IPS DF 6.9 (cell line): Measurements from ENCODE around the gene LSP1.

Experiments used
- DNase-seq: peaks from one replicate; pipeline ENCODE4 v3.0.0-alpha.2; 2013; ENCODE audit warnings: low read depth, low spot score
- H3K27ac ChIP-seq: one replicate; pipeline ENCODE4 v1.5.1; 2013; ENCODE audit warnings: low read length, control low read depth
- H3K27me3 ChIP-seq: 2 replicates; pipeline ENCODE4 v1.6.1; 2013; ENCODE audit warnings: mild to moderate bottlenecking, low read length; ENCODE audit not compliant: control insufficient read depth, insufficient read depth
- H3K36me3 ChIP-seq: 2 replicates; pipeline ENCODE4 v1.6.1; 2013; ENCODE audit warnings: low read length; ENCODE audit not compliant: control insufficient read depth, insufficient read depth
- H3K4me1 ChIP-seq: 2 replicates; pipeline ENCODE4 v1.6.1; 2013; ENCODE audit warnings: low read length; ENCODE audit not compliant: control insufficient read depth, insufficient read depth
- H3K4me3 ChIP-seq: 2 replicates; pipeline ENCODE4 v1.5.1; 2013; ENCODE audit warnings: mild to moderate bottlenecking, low read length
- H3K9me3 ChIP-seq: 2 replicates; pipeline ENCODE4 v1.6.1; 2013; ENCODE audit warnings: low read length, inconsistent platforms; ENCODE audit not compliant: control insufficient read depth, insufficient read depth
- whole genome bisulfite sequencing: extraction: QIAGEN DNeasy Blood & Tissue Kit; methylation state at CpG from one replicate; pipeline ENCODE4 v1.1.7; 2013; ENCODE audit warnings: mixed read lengths, missing lambda C conversion rate; ENCODE audit not compliant: insufficient read length, insufficient coverage; 5-methylcytosine and 5-hydroxymethylcytosine counted together

LSP1 gene

DNA sequence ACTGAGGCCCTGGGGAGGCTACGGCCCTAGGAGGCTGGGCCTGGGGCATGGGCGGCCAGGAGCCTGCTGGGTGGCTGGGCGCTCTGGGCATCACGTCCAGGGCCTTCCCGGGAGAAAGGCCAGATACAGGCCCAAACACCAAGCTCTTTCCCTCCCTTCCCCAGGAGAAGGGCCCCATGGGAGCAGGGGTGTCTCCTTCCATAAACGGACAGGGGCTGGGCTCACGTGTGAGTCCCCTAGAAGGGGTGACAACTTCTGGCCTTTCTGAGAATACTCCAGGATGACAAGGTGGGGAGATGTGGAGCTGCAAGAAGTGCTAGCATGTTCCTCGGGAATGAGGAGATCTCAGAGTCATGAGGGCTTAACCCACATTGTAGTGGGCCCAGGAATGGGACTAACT lies 37.6 kb upstream of the LSP1 start:
- Histone ChIP-seq H3K4me3 (no peak overlapping the region), H3K4me1 (no peaks in the 10 kb centered on the region), H3K27me3 (no peaks in the 10 kb centered on the region), H3K9me3 (no peaks in the 10 kb centered on the region), H3K27ac (no peak overlapping the region), H3K36me3 (no peaks in the 10 kb centered on the region)
- WGBS, result no CpG with 5 or more reads among the region's 8 CpGs
- DNase-seq, result no peak

DNA sequence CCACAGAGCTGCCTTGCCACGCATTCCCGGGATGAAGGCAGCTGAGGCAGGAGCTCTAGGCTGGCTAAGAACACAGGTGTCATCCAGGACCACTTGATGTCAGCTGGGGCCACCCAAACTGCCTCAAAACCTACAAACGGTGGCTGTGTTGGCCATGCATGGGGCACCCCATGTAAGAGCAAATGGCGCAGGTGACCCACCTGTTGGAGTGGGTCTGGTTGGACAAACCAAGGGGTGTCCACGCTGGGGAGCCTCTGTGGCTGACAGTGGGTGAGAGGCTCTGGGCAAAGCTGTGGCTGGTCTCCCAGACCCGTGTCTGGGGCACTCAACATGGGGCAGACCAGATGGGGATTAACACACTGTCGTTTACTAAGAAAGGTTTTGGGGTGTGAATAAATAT lies 37.1 kb upstream of the LSP1 start:
- Histone ChIP-seq H3K4me3 (no peak overlapping the region), H3K4me1 (no peaks in the 10 kb centered on the region), H3K27ac (no peak overlapping the region), H3K9me3 (no peaks in the 10 kb centered on the region), H3K27me3 (no peaks in the 10 kb centered on the region), H3K36me3 (no peaks in the 10 kb centered on the region)
- no peak for DNase-seq
- WGBS, result no CpG with 5 or more reads among the region's 7 CpGs

GRCh38 chr11:1817000-1817399 lies 35.9 kb upstream of the LSP1 start:
- no peak overlapping the region for H3K4me3 ChIP-seq
- H3K9me3 ChIP-seq, result no peaks in the 10 kb centered on the region
- no peak for DNase-seq
- no CpG with 5 or more reads among the region's 5 CpGs for WGBS
- H3K4me1 ChIP-seq, result no peaks in the 10 kb centered on the region
- no peak overlapping the region for H3K27ac ChIP-seq
- no peaks in the 10 kb centered on the region for H3K36me3 ChIP-seq
- no peaks in the 10 kb centered on the region for H3K27me3 ChIP-seq

GRCh38 chr11:1817511-1817910 lies 35.4 kb upstream of the LSP1 start:
- no peak overlapping the region for H3K4me3 ChIP-seq
- no peaks in the 10 kb centered on the region for H3K36me3 ChIP-seq
- H3K4me1 ChIP-seq, result no peaks in the 10 kb centered on the region
- no peak for DNase-seq
- H3K27me3 ChIP-seq, result no peaks in the 10 kb centered on the region
- no peak overlapping the region for H3K27ac ChIP-seq
- no peaks in the 10 kb centered on the region for H3K9me3 ChIP-seq
- no CpG with 5 or more reads among the region's 1 CpG for WGBS

- no peaks in the 10 kb centered on the region for H3K9me3 ChIP-seq
- no CpG with 5 or more reads among the region's 3 CpGs for WGBS
- no peak for DNase-seq
- H3K4me1 ChIP-seq, result no peaks in the 10 kb centered on the region
- H3K27me3 ChIP-seq, result no peaks in the 10 kb centered on the region
- no peak overlapping the region for H3K4me3 ChIP-seq
- no peak overlapping the region for H3K27ac ChIP-seq
- no peaks in the 10 kb centered on the region for H3K36me3 ChIP-seq
These were observed 33.8 kb upstream of the LSP1 start for GRCh38 chr11:1819074-1819473.

DNA sequence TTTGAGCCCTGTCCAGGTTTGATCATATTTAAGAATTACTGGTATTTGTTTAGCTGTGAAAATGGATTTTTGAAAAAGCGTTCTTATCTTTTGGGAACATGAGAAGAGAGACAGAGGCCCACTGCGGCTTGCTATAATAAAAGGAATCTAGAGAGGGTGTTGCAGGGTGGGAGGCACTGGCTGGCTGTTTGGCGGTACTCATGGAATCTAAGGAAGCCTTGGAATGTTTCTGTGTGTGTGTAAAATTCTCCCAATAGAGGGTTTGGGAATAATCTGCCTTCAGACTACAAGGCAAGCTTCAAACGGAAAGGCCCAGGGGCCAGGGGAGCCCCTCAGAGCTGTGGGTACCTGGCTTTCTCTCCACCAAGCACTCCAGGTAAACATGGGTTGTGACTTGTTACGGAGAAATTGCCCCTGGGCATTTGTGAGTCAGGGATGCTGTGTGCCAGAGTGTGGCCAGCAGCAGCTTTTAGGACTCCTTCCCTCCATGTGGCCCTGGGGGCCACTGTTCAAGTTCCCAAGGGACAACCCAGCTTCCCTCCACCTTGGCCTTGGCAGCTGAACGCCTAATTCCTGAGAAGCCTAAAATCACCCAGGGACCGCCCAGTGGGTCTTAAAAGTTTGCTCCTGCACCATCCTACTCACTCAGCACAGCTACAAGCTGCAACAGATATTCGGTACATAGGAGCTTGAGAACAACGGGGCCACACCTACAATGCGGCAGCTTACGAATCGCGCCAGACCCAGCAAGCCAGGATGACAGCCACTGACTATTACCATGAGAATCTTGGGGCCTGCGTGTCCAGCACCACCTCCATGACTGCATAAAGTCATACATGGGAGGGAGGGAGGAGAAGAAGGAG lies 32.2 kb upstream of the LSP1 start:
- Histone ChIP-seq H3K4me1 (no peaks in the 10 kb centered on the region), H3K4me3 (no peak overlapping the region), H3K36me3 (no peaks in the 10 kb centered on the region; the same call in 1 of the 2 replicates), H3K9me3 (no peaks in the 10 kb centered on the region), H3K27ac (no peak overlapping the region), H3K27me3 (no peaks in the 10 kb centered on the region)
- WGBS, result no CpG with 5 or more reads among the region's 14 CpGs
- DNase-seq, result no peak

GRCh38 chr11:1821562-1821961 lies 31.3 kb upstream of the LSP1 start:
- H3K27me3 ChIP-seq, result no peaks in the 10 kb centered on the region
- peaks cover 2% of the 10 kb centered on the region; the same call in 1 of the 2 replicates for H3K36me3 ChIP-seq
- no peak overlapping the region for H3K4me3 ChIP-seq
- no peak overlapping the region for H3K27ac ChIP-seq
- H3K9me3 ChIP-seq, result no peaks in the 10 kb centered on the region
- DNase-seq, result no peak
- no peaks in the 10 kb centered on the region; the same call in 1 of the 2 replicates for H3K4me1 ChIP-seq

DNA sequence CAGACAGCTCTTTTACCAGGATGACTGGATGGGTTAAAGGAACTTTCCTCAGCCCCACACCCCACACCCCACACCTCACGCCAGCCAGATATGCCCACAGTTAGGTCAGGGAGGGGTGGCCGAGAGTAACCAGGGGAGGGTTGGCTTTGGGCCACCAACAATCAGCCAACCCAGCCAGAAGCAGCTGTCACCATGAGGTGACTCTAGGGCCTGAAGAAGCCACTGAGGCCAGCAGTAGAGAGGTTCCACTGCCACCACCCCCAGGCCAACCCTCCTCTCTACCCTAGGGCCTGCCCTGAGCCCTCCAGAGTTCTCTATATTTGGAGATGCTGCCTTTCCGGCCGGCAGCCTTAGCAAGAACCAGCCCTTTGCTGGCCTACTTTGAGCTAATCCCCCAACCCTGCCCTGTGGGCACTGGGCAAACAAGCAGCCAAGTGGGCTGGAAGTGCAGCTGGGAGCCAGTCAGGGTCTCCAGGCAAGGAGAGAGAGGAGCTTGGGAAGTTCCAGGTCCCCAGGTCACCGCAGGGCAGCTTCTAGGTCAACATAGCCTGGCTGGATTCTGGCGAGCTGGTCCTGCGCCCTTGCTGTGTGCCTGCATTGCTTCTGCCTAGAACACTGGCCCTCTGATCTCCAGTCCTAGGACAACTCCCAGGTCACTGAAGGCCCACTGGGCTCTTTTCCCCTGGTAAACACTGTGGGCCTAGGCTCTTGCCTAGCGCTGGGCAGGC lies 30.1 kb upstream of the LSP1 start:
- DNase-seq, result no peak
- no CpG with 5 or more reads among the region's 8 CpGs for WGBS
- H3K9me3 ChIP-seq, result no peaks in the 10 kb centered on the region
- H3K4me1 ChIP-seq, result no peaks in the 10 kb centered on the region; the same call in 1 of the 2 replicates
- H3K4me3 ChIP-seq, result no peak overlapping the region
- no peaks in the 10 kb centered on the region for H3K27me3 ChIP-seq
- no peak overlapping the region for H3K27ac ChIP-seq
- H3K36me3 ChIP-seq, result peaks cover 2% of the 10 kb centered on the region; the same call in 1 of the 2 replicates

GRCh38 chr11:1823376-1824220 lies 29.3 kb upstream of the LSP1 start:
- H3K9me3 ChIP-seq, result no peaks in the 10 kb centered on the region
- H3K4me3 ChIP-seq, result no peak overlapping the region
- peaks cover 2% of the 10 kb centered on the region; the same call in 1 of the 2 replicates for H3K36me3 ChIP-seq
- no peak overlapping the region for H3K27ac ChIP-seq
- WGBS, result no CpG with 5 or more reads among the region's 19 CpGs
- H3K4me1 ChIP-seq, result no peaks in the 10 kb centered on the region; the same call in 1 of the 2 replicates
- H3K27me3 ChIP-seq, result no peaks in the 10 kb centered on the region
- DNase-seq, result no peak
